Measurements from ENCODE around the gene CCDC197. TPM values are rescaled to one million over a fixed set of nuclear protein-coding genes. Genes with fewer than 3 reads are reported as not detected.

The CCDC197 gene
- total RNA-seq = not detected
- long read RNA-seq = 0 reads

- no peak for DNase-seq (ENCODE audit: low spot score)
These were observed at the start of gene CCDC197 for GRCh38 chr14:93997082-93997481. TSS of gene CCDC197 (plus strand) at chr14:93997301. CDS start at chr14:93998132, 831 bp downstream.

- DNase-seq (ENCODE audit: low spot score) = no peak
These were observed 47.5 kb upstream of the CCDC197 start for GRCh38 chr14:93949511-93950075.

GRCh38 chr14:93950948-93951634 lies 46.0 kb upstream of the CCDC197 start:
- no peak for DNase-seq (ENCODE audit: low spot score)

GRCh38 chr14:93951635-93952540 lies 45.2 kb upstream of the CCDC197 start:
- no peak for DNase-seq (ENCODE audit: low spot score)

GRCh38 chr14:93952829-93953228 lies 44.3 kb upstream of the CCDC197 start:
- no peak for DNase-seq (ENCODE audit: low spot score)

- no peak for DNase-seq (ENCODE audit: low spot score)
These were observed 43.8 kb upstream of the CCDC197 start for GRCh38 chr14:93953263-93953662.

GRCh38 chr14:93953739-93954515 lies 43.2 kb upstream of the CCDC197 start:
- no peak for DNase-seq (ENCODE audit: low spot score)

- no peak for DNase-seq (ENCODE audit: low spot score)
These were observed 42.6 kb upstream of the CCDC197 start for GRCh38 chr14:93954516-93954830.

GRCh38 chr14:93954900-93955849 lies 41.9 kb upstream of the CCDC197 start:
- DNase-seq (ENCODE audit: low spot score) = no peak

GRCh38 chr14:93955850-93956481 lies 41.1 kb upstream of the CCDC197 start:
- no peak for DNase-seq (ENCODE audit: low spot score)

GRCh38 chr14:93956514-93957332 lies 40.4 kb upstream of the CCDC197 start:
- DNase-seq (ENCODE audit: low spot score) = no peak

GRCh38 chr14:93957333-93957710 lies 39.8 kb upstream of the CCDC197 start:
- DNase-seq (ENCODE audit: low spot score) = no peak

- no peak for DNase-seq (ENCODE audit: low spot score)
These were observed 39.1 kb upstream of the CCDC197 start for GRCh38 chr14:93957751-93958566.

- DNase-seq (ENCODE audit: low spot score) = no peak
These were observed 38.4 kb upstream of the CCDC197 start for GRCh38 chr14:93958567-93959238.

GRCh38 chr14:93959239-93960107 lies 37.6 kb upstream of the CCDC197 start:
- no peak for DNase-seq (ENCODE audit: low spot score)

- no peak for DNase-seq (ENCODE audit: low spot score)
These were observed 37.0 kb upstream of the CCDC197 start for GRCh38 chr14:93960108-93960475.

Measured in mesenteric fat pad (tissue), 1 donor.